HEK293 (cell line): Measurements from ENCODE around the gene PDE11A.

Experiments used
- CTCF ChIA-PET: fragments of 350-600 bp; formaldehyde crosslinking; extraction: SDS; loops from one replicate; lab custom pipeline; 2021; ENCODE audit warnings: antibody characterized with exemption; lab: Yijun Ruan, JAX
- POLR2A ChIA-PET: fragments of 300-600 bp; formaldehyde crosslinking; extraction: SDS; loops from one replicate; lab custom pipeline; 2020; ENCODE audit warnings: antibody characterized with exemption, inconsistent platforms; lab: Yijun Ruan, JAX
- H3K27ac ChIP-seq: fragments of 200-500 bp; sonication (Bioruptor generic); 2 replicates; pipeline ENCODE4 v1.5.1; 2014; ENCODE audit warnings: low read depth, low read length, control low read depth, inconsistent platforms; ENCODE audit errors: extremely low read depth
- H3K36me3 ChIP-seq, 2 experiments: fragments of 200-500 bp in 1 of 2; sonication (Bioruptor generic) in 1 of 2; 1 replicate in 1 of 2; 2 replicates in 1 of 2; pipeline ENCODE4 v1.5.1; 2014 to 2017; ENCODE audit warnings: inconsistent platforms in 2 of 2, low read length in 2 of 2; ENCODE audit not compliant: control insufficient read depth in 2 of 2, insufficient read depth in 1 of 2
- H3K4me1 ChIP-seq: fragments of 200-500 bp; sonication (Bioruptor generic); 2 replicates; pipeline ENCODE4 v1.5.1; 2014; ENCODE audit warnings: mild to moderate bottlenecking, low read length, inconsistent platforms; ENCODE audit not compliant: control insufficient read depth, insufficient read depth
- H3K4me3 ChIP-seq: 2 replicates; pipeline ENCODE4 v1.5.1; 2011; ENCODE audit warnings: low read depth, mild to moderate bottlenecking, control low read depth, low read length, moderate library complexity
- H3K9me3 ChIP-seq: fragments of 200-500 bp; sonication (Bioruptor generic); 2 replicates; pipeline ENCODE4 v1.5.1; 2014; ENCODE audit warnings: low read depth, low read length, inconsistent platforms; ENCODE audit not compliant: control insufficient read depth, insufficient read depth
- EGR2 ChIP-seq: fragments of 450-650 bp; formaldehyde crosslinking; IDR thresholded peaks from 2 replicates; pipeline ENCODE4 v1.5.1; 2016; ENCODE audit warnings: low read depth, missing biosample characterization, missing genetic modification characterization
- REST ChIP-seq: fragments of 450-650 bp; formaldehyde crosslinking; IDR thresholded peaks from 2 replicates; pipeline ENCODE4 v1.5.1; 2016; ENCODE audit warnings: missing biosample characterization, missing genetic modification characterization
- ZBTB49 ChIP-seq: fragments of 450-650 bp; formaldehyde crosslinking; IDR thresholded peaks from 2 replicates; pipeline ENCODE4 v1.5.1; 2016; ENCODE audit warnings: missing biosample characterization, missing genetic modification characterization, low read depth
- ZFP37 ChIP-seq: fragments of 450-650 bp; formaldehyde crosslinking; IDR thresholded peaks from 2 replicates; pipeline ENCODE4 v1.5.1; 2016; ENCODE audit warnings: missing biosample characterization, missing genetic modification characterization
- ZNF121 ChIP-seq: fragments of 450-650 bp; formaldehyde crosslinking; IDR thresholded peaks from 2 replicates; pipeline ENCODE4 v1.5.1; 2016; ENCODE audit warnings: missing biosample characterization, missing genetic modification characterization
- ZNF169 ChIP-seq: fragments of 450-650 bp; formaldehyde crosslinking; IDR thresholded peaks from 2 replicates; pipeline ENCODE4 v1.5.1; 2016; ENCODE audit warnings: missing biosample characterization, missing genetic modification characterization
- ZNF2 ChIP-seq: fragments of 450-650 bp; formaldehyde crosslinking; IDR thresholded peaks from 2 replicates; pipeline ENCODE4 v1.5.1; 2016; ENCODE audit warnings: missing biosample characterization, missing genetic modification characterization
- ZNF24 ChIP-seq: fragments of 450-650 bp; formaldehyde crosslinking; IDR thresholded peaks from 2 replicates; pipeline ENCODE4 v1.5.1; 2016; ENCODE audit warnings: missing biosample characterization, missing genetic modification characterization
- ZNF302 ChIP-seq: fragments of 450-650 bp; formaldehyde crosslinking; IDR thresholded peaks from 2 replicates; pipeline ENCODE4 v1.5.1; 2016; ENCODE audit warnings: missing biosample characterization, missing genetic modification characterization, low read depth
- ZNF426 ChIP-seq: fragments of 450-650 bp; formaldehyde crosslinking; IDR thresholded peaks from 2 replicates; pipeline ENCODE4 v1.5.1; 2017; ENCODE audit warnings: missing biosample characterization, missing genetic modification characterization, mild to moderate bottlenecking, inconsistent platforms, moderate library complexity
- ZNF518A ChIP-seq: fragments of 450-650 bp; formaldehyde crosslinking; conservative IDR thresholded peaks from 2 replicates; pipeline ENCODE4 v1.5.1; 2016; ENCODE audit warnings: low read depth, missing biosample characterization, missing genetic modification characterization
- ZNF621 ChIP-seq: fragments of 450-650 bp; formaldehyde crosslinking; IDR thresholded peaks from 2 replicates; pipeline ENCODE4 v1.5.1; 2017; ENCODE audit warnings: missing biosample characterization, missing genetic modification characterization
- ZNF660 ChIP-seq: fragments of 450-650 bp; IDR thresholded peaks from 2 replicates; pipeline ENCODE4 v1.5.1; 2018; ENCODE audit warnings: missing biosample characterization, mild to moderate bottlenecking, missing genetic modification characterization
- ZNF664 ChIP-seq: fragments of 450-650 bp; formaldehyde crosslinking; IDR thresholded peaks from 2 replicates; pipeline ENCODE4 v1.5.1; 2016; ENCODE audit warnings: missing biosample characterization, missing genetic modification characterization
- TF ChIP-seq, protein P1 (sequence below): fragments of 450-650 bp; formaldehyde crosslinking; IDR thresholded peaks from 2 replicates; pipeline ENCODE4 v1.5.1; 2017; ENCODE audit warnings: missing biosample characterization, missing genetic modification characterization
- TF ChIP-seq, protein P2 (sequence below): fragments of 450-650 bp; formaldehyde crosslinking; IDR thresholded peaks from 2 replicates; pipeline ENCODE4 v1.5.1; 2016; ENCODE audit warnings: missing biosample characterization, missing genetic modification characterization
- TF ChIP-seq, protein P3 (sequence below): fragments of 450-650 bp; formaldehyde crosslinking; IDR thresholded peaks from 2 replicates; pipeline ENCODE4 v1.5.1; 2016; ENCODE audit warnings: missing biosample characterization, missing genetic modification characterization, low read depth

The PDE11A gene

GRCh38 chr2:177908182-177908581 is 164.4 kb downstream of the PDE11A start:
- TF ChIP-seq ZNF664 (tag by site-specific recombination) (no peak), ZBTB49 (no peak), ZNF24 (tag by site-specific recombination) (no peak), ZNF621 (tag by site-specific recombination) (no peak), ZFP37 (tag by site-specific recombination) (no peak)
- H3K27ac ChIP-seq = no peak overlapping the region
- no peaks in the 10 kb centered on the region for H3K9me3 ChIP-seq
- H3K4me1 ChIP-seq = no peaks in the 10 kb centered on the region
- ChIA-PET POLR2A (no interaction called here), CTCF (interaction anchor here (0.5 to 1.2 kb wide), 3 partner anchors 12 to 18 kb away, joined by 3 to 5 read pairs (median 3); no protein-coding TSS in a partner anchor)
- no peak overlapping the region for H3K4me3 ChIP-seq
- no peaks in the 10 kb centered on the region for H3K36me3 ChIP-seq

GRCh38 chr2:177906041-177906718 is 166.4 kb downstream of the PDE11A start:
- no peaks in the 10 kb centered on the region for H3K4me1 ChIP-seq
- CTCF ChIA-PET = interaction anchor here (0.6 to 1.7 kb wide), 13 partner anchors 8 to 736 kb away, joined by 3 to 10 read pairs (median 4); no protein-coding TSS in a partner anchor
- no peaks in the 10 kb centered on the region for H3K36me3 ChIP-seq
- no peak overlapping the region for H3K4me3 ChIP-seq
- no peak overlapping the region for H3K27ac ChIP-seq
- no peaks in the 10 kb centered on the region for H3K9me3 ChIP-seq
- POLR2A ChIA-PET = no interaction called here
- TF ChIP-seq ZNF426 = no peak
- TF ChIP-seq, protein P1, sequence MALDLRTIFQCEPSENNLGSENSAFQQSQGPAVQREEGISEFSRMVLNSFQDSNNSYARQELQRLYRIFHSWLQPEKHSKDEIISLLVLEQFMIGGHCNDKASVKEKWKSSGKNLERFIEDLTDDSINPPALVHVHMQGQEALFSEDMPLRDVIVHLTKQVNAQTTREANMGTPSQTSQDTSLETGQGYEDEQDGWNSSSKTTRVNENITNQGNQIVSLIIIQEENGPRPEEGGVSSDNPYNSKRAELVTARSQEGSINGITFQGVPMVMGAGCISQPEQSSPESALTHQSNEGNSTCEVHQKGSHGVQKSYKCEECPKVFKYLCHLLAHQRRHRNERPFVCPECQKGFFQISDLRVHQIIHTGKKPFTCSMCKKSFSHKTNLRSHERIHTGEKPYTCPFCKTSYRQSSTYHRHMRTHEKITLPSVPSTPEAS = peak; percentile 12; the same call in 1 of the 2 replicates
- TF ChIP-seq, protein P2, sequence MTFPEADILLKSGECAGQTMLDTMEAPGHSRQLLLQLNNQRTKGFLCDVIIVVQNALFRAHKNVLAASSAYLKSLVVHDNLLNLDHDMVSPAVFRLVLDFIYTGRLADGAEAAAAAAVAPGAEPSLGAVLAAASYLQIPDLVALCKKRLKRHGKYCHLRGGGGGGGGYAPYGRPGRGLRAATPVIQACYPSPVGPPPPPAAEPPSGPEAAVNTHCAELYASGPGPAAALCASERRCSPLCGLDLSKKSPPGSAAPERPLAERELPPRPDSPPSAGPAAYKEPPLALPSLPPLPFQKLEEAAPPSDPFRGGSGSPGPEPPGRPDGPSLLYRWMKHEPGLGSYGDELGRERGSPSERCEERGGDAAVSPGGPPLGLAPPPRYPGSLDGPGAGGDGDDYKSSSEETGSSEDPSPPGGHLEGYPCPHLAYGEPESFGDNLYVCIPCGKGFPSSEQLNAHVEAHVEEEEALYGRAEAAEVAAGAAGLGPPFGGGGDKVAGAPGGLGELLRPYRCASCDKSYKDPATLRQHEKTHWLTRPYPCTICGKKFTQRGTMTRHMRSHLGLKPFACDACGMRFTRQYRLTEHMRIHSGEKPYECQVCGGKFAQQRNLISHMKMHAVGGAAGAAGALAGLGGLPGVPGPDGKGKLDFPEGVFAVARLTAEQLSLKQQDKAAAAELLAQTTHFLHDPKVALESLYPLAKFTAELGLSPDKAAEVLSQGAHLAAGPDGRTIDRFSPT (tag by site-specific recombination) = peak; percentile 56; the same call in 1 of the 2 replicates
- 0 out of 2 replicates have a peak, but pooled peaks have one; percentile 40 for TF ChIP-seq ZNF2
- TF ChIP-seq REST (tag by site-specific recombination) = no peak
- TF ChIP-seq ZNF518A (tag by site-specific recombination) = peak; percentile 42
- no peak for TF ChIP-seq EGR2 (tag by site-specific recombination)
- TF ChIP-seq ZNF121 (tag by site-specific recombination) = no peak
- TF ChIP-seq, protein P3, sequence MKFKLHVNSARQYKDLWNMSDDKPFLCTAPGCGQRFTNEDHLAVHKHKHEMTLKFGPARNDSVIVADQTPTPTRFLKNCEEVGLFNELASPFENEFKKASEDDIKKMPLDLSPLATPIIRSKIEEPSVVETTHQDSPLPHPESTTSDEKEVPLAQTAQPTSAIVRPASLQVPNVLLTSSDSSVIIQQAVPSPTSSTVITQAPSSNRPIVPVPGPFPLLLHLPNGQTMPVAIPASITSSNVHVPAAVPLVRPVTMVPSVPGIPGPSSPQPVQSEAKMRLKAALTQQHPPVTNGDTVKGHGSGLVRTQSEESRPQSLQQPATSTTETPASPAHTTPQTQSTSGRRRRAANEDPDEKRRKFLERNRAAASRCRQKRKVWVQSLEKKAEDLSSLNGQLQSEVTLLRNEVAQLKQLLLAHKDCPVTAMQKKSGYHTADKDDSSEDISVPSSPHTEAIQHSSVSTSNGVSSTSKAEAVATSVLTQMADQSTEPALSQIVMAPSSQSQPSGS = 0 out of 2 replicates have a peak, but pooled peaks have one; percentile 19
- TF ChIP-seq ZNF169 (tag by site-specific recombination) = no peak
- peak; percentile 66; the same call in 1 of the 2 replicates for TF ChIP-seq ZNF660 (tag by site-specific recombination)
- no peak for TF ChIP-seq ZNF302 (tag by site-specific recombination)
